Gastrocnemius medialis (tissue), 4 donors: Measurements from ENCODE around the gene GRM4.

Source experiments
- POLR2A ChIP-seq, 2 donors: fragments of 450-650 bp; IDR thresholded peaks; one replicate each; pipeline ENCODE4 v1.6.1; 2017; ENCODE audit warnings: antibody characterized with exemption in 2 of 2, mild to moderate bottlenecking in 2 of 2, moderate library complexity in 2 of 2
- TF ChIP-seq, protein P1 (sequence below), 5 experiments: fragments of 450-650 bp in 3 of 5; fragments of 200-600 bp in 2 of 5; sonication (generic) in 2 of 5; IDR thresholded peaks in 4 of 5; conservative IDR thresholded peaks in 1 of 5; 1 replicate in 4 of 5; 2 replicates in 1 of 5; pipeline ENCODE4 v1.5.1; 2016 to 2019; ENCODE audit warnings: antibody characterized with exemption in 5 of 5, mild to moderate bottlenecking in 3 of 5, moderate library complexity in 3 of 5

DNA sequence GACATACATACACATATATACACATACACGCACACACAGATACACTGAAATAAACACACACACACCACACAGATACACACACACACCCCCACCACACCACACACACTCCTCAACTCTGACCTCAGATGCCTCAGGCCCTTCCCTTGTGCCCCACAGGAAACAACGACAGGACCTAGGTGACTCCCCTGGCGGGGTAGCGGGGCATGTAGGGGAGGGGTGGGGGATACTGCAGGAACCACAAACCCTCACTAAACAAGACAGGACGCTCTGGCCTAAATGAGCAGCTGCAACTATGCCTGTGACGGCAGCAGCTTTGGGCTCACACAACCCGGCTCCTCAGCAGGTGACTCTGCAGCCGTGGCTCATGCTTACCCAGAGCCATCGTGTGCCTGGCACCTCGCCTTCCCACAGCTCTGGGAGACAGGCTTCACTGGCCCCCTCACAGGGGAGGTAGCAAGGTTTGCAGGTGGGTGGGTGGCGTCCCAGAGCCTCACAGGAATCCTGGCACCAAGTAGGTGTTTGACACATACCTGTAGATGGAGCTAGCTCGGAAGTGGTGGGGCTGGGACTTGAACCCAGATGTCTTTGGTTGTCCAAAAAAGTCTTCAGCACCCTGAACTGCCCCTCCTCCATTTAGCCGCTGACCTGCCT, 100.8 kb downstream of the GRM4 start:
- TF ChIP-seq, protein P1, sequence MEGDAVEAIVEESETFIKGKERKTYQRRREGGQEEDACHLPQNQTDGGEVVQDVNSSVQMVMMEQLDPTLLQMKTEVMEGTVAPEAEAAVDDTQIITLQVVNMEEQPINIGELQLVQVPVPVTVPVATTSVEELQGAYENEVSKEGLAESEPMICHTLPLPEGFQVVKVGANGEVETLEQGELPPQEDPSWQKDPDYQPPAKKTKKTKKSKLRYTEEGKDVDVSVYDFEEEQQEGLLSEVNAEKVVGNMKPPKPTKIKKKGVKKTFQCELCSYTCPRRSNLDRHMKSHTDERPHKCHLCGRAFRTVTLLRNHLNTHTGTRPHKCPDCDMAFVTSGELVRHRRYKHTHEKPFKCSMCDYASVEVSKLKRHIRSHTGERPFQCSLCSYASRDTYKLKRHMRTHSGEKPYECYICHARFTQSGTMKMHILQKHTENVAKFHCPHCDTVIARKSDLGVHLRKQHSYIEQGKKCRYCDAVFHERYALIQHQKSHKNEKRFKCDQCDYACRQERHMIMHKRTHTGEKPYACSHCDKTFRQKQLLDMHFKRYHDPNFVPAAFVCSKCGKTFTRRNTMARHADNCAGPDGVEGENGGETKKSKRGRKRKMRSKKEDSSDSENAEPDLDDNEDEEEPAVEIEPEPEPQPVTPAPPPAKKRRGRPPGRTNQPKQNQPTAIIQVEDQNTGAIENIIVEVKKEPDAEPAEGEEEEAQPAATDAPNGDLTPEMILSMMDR (IDR thresholded peaks at IDR 0.05 in 4 of 5, conservative IDR thresholded peaks at IDR 0.05 in 1 of 5): no peak
- no peak for TF ChIP-seq POLR2A (IDR thresholded peaks at IDR 0.05)
